GM13977 (cell line): ENCODE measurements around the gene ODAD2.
"Not testable (repeated sequence)": the region's sequence is repeated elsewhere in the genome, so short reads cannot be mapped to it uniquely, and the experiment has no call there.

Source experiments
- DNase-seq: peaks from one replicate; pipeline ENCODE4 v3.0.0; 2012; ENCODE audit warnings: low spot score
- in situ Hi-C: fragments of 300-500 bp; cut with MboI; formaldehyde crosslinking; loops from one replicate; pipeline ENCODE4 v1.12.0; 2022; ENCODE audit warnings: low sequenced_read_pairs, low pct_unique_long_range_greater_than_20kb, mixed read lengths, inconsistent platforms; ENCODE audit not compliant: unreplicated experiment
- TF ChIP-seq, protein P1 (sequence below): IDR thresholded peaks from 2 replicates; pipeline ENCODE4 v1.5.1; 2012; ENCODE audit warnings: mild to moderate bottlenecking, control low read depth; ENCODE audit not compliant: insufficient read depth; ENCODE audit errors: extremely low read depth, missing control alignments

The ODAD2 gene

GRCh38 chr10:27959093-27959715 lies 39.7 kb downstream of the ODAD2 start:
- no peak for DNase-seq
- in situ Hi-C loops, result no loop called here
- TF ChIP-seq, protein P1, sequence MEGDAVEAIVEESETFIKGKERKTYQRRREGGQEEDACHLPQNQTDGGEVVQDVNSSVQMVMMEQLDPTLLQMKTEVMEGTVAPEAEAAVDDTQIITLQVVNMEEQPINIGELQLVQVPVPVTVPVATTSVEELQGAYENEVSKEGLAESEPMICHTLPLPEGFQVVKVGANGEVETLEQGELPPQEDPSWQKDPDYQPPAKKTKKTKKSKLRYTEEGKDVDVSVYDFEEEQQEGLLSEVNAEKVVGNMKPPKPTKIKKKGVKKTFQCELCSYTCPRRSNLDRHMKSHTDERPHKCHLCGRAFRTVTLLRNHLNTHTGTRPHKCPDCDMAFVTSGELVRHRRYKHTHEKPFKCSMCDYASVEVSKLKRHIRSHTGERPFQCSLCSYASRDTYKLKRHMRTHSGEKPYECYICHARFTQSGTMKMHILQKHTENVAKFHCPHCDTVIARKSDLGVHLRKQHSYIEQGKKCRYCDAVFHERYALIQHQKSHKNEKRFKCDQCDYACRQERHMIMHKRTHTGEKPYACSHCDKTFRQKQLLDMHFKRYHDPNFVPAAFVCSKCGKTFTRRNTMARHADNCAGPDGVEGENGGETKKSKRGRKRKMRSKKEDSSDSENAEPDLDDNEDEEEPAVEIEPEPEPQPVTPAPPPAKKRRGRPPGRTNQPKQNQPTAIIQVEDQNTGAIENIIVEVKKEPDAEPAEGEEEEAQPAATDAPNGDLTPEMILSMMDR, result no peak

DNA sequence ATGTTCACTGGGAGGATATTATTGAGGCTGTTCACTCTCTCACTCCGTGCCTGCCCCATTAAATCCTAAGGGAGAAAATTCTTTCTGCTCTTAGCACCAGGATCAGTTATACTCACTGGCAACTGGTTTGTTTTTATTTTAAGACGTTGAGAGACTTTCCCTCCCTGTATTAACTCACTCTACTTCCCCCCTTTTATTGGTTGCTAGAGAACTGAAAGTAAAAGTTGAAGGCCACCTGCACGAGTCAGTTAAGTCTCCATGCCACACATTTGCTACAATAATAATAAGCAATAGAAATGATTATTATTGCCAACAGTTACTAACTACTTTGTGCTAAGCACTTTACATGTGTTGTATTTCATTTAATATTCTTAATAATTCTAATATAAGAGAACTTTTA lies 40.5 kb downstream of the ODAD2 start:
- in situ Hi-C loops, DNase-seq: not testable (repeated sequence)

- no peak for DNase-seq
- in situ Hi-C loops, result no loop called here
- TF ChIP-seq, protein P1, result no peak
Observed at GRCh38 chr10:27950242-27950564, 48.7 kb downstream of the ODAD2 start.

- TF ChIP-seq, protein P1, result no peak
- DNase-seq, result no peak
- in situ Hi-C loops, result no loop called here
Observed at GRCh38 chr10:27949528-27950241, 49.2 kb downstream of the ODAD2 start.

DNA sequence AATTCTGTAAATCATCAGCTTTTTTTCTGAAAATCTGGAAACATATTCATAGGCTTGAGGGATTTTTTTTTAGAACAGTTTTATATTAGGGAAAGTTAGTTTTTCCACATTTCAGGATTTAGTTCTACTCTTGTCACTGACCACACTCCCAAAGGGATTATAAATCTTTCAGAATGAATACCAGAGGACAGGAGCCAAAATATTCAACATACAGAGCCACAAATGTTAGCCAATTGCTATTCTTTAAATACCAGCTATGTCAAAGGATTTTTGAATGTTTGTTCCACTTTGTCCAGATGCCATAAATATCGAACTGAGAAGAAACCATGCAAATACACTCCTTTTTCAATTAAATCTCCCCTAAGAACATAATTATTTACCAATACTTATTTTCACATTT lies 50.7 kb downstream of the ODAD2 start:
- DNase-seq, result no peak
- TF ChIP-seq, protein P1, result no peak
- in situ Hi-C loops, result no loop called here

DNA sequence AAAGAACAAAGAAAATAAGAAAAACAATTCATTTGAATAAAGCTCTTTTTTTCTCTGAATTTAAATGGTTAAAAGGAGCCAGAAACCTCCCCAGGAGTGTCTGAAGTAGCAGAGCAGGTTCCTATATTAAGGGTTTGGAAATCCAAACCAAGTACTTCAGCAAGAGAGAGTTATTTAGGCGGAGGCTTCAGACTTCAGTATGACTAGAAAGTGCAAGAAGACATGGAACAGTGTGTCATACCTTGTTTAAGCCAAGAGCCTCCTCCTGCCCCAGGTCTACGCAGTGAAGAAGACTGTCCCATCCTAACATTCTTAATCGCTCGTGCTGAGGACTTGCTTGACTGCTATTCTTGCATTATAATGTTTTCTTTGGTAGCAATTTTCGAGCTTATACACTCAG lies 51.3 kb downstream of the ODAD2 start:
- DNase-seq, result no peak
- TF ChIP-seq, protein P1, result no peak
- in situ Hi-C loops, result no loop called here

DNA sequence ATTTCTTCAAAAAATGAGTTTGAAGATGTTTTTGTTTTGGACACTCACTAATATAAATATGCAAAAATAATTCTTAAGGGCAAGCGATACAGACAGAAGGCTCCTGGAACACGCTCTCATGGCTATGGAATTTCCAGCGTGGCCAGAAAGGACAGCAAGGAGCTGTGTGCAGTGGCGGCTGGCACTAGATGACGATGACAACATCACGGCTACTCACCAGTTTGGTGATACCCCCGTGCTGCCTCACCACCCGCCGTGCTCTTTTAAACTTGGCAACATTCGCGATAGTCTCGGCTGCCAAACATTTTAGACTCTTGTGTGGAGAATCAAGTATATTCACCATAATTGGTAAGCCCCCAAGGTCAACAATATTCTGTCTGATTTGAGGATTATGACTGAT lies 54.9 kb downstream of the ODAD2 start:
- in situ Hi-C loops, result no loop called here
- no peak for DNase-seq
- TF ChIP-seq, protein P1, result no peak
